CD14-positive monocyte (primary cell): ENCODE data around the gene ARHGEF7. TPM values are rescaled to one million over a fixed set of nuclear protein-coding genes. Genes with fewer than 3 reads are reported as not detected.

Experiments used
- DNase-seq, 3 donors: peaks; one replicate each; pipeline ENCODE4 v3.0.0-alpha.2; 2011 to 2022
- H2AFZ ChIP-seq: 2 replicates; pipeline ENCODE4 v1.6.0; 2012; ENCODE audit warnings: mild to moderate bottlenecking, low read depth, low read length, inconsistent platforms; ENCODE audit not compliant: insufficient read depth, poor library complexity, severe bottlenecking
- H3K27ac ChIP-seq, 2 donors: 1 replicate in 1 of 2; 2 replicates in 1 of 2; pipeline ENCODE4 v1.5.1; 2012 to 2013; ENCODE audit warnings: low read length in 2 of 2, control low read depth in 1 of 2, inconsistent platforms in 1 of 2, low read depth in 1 of 2, mild to moderate bottlenecking in 1 of 2
- H3K27me3 ChIP-seq, 2 donors: one replicate each; pipeline versions ENCODE4 v1.6.0 to v1.6.1; 2011 to 2013; ENCODE audit warnings: low read length in 2 of 2; ENCODE audit not compliant: control insufficient read depth in 2 of 2, insufficient read depth in 2 of 2
- H3K36me3 ChIP-seq, 2 donors: replicated peaks in 1 of 2; 1 replicate in 1 of 2; 2 replicates in 1 of 2; pipeline versions ENCODE4 v1.5.1 to v1.6.1; 2012 to 2013; ENCODE audit warnings: low read length in 2 of 2, control low read depth in 1 of 2, inconsistent platforms in 1 of 2, mild to moderate bottlenecking in 1 of 2; ENCODE audit not compliant: insufficient read depth in 2 of 2, control insufficient read depth in 1 of 2
- H3K4me1 ChIP-seq, 2 donors: 1 replicate in 1 of 2; 2 replicates in 1 of 2; pipeline versions ENCODE4 v1.5.1 to v1.6.1; 2012 to 2013; ENCODE audit warnings: low read length in 2 of 2, control low read depth in 1 of 2, inconsistent platforms in 1 of 2, mild to moderate bottlenecking in 1 of 2, moderate library complexity in 1 of 2; ENCODE audit not compliant: insufficient read depth in 2 of 2, control insufficient read depth in 1 of 2
- H3K4me2 ChIP-seq: replicated peaks from 2 replicates; pipeline ENCODE3; 2012; ENCODE audit warnings: low read length, moderate library complexity, mild to moderate bottlenecking; ENCODE audit not compliant: poor library complexity, severe bottlenecking; ENCODE audit errors: extremely low read depth
- H3K4me3 ChIP-seq, 3 experiments: fragments of 200-600 bp in 1 of 3; sonication (generic) in 1 of 3; replicated peaks in 1 of 3; 1 replicate in 2 of 3; 2 replicates in 1 of 3; pipeline ENCODE4 v1.5.1; 2011 to 2013; ENCODE audit warnings: low read length in 3 of 3, mild to moderate bottlenecking in 3 of 3, control low read depth in 2 of 3, low read depth in 2 of 3, inconsistent platforms in 1 of 3, moderate library complexity in 1 of 3
- H3K79me2 ChIP-seq: 2 replicates; pipeline ENCODE4 v1.6.0; 2012; ENCODE audit warnings: mild to moderate bottlenecking, control low read depth, inconsistent platforms, low read length, moderate library complexity; ENCODE audit not compliant: insufficient read depth
- H3K9ac ChIP-seq: 2 replicates; pipeline ENCODE4 v1.6.0; 2017; ENCODE audit warnings: low read length, mild to moderate bottlenecking; ENCODE audit not compliant: insufficient read depth, poor library complexity, severe bottlenecking
- H3K9me3 ChIP-seq, 2 donors: replicated peaks in 1 of 2; 1 replicate in 1 of 2; 2 replicates in 1 of 2; pipeline versions ENCODE4 v1.5.1 to v1.6.1; 2012 to 2013; ENCODE audit warnings: low read length in 2 of 2, control low read depth in 1 of 2; ENCODE audit not compliant: control insufficient read depth in 1 of 2, insufficient read depth in 1 of 2
- H4K20me1 ChIP-seq: 2 replicates; pipeline ENCODE4 v1.6.0; 2012; ENCODE audit warnings: mild to moderate bottlenecking, low read length, control low read depth, moderate library complexity; ENCODE audit not compliant: insufficient read depth
- H3K27ac Mint-ChIP-seq, 7 donors: one replicate each; pipeline ENCODE4 v1.8.0; 2020; ENCODE audit warnings: mild to moderate bottlenecking in 7 of 7, mixed read lengths in 7 of 7, moderate library complexity in 6 of 7, inconsistent platforms in 2 of 7
- H3K27me3 Mint-ChIP-seq, 3 donors: one replicate each; pipeline ENCODE4 v1.8.0; 2021 to 2022; ENCODE audit warnings: low read depth in 3 of 3, mild to moderate bottlenecking in 3 of 3, mixed read lengths in 3 of 3, moderate library complexity in 3 of 3, inconsistent platforms in 1 of 3
- H3K36me3 Mint-ChIP-seq, 2 donors: one replicate each; pipeline ENCODE4 v1.8.0; 2020; ENCODE audit warnings: mixed read lengths in 2 of 2, inconsistent platforms in 1 of 2, mild to moderate bottlenecking in 1 of 2
- H3K4me1 Mint-ChIP-seq: one replicate; pipeline ENCODE4 v1.8.0; 2020; ENCODE audit warnings: mild to moderate bottlenecking, mixed read lengths
- H3K4me3 Mint-ChIP-seq, 2 donors: one replicate each; pipeline ENCODE4 v1.8.0; 2020; ENCODE audit warnings: mild to moderate bottlenecking in 2 of 2, mixed read lengths in 2 of 2, moderate library complexity in 1 of 2
- H3K9me3 Mint-ChIP-seq, 7 donors: one replicate each; pipeline ENCODE4 v1.8.0; 2020 to 2022; ENCODE audit warnings: mixed read lengths in 7 of 7, mild to moderate bottlenecking in 6 of 7, moderate library complexity in 6 of 7, inconsistent platforms in 2 of 7
- WGBS: methylation state at CpG from one replicate; pipeline ENCODE4 v1.1.5; 2013; ENCODE audit warnings: missing lambda C conversion rate; ENCODE audit not compliant: insufficient coverage; 5-methylcytosine and 5-hydroxymethylcytosine counted together
- intact Hi-C, 2 donors: fragments of 100-400 bp; cut with micrococcal nuclease; formaldehyde crosslinking; loops; one replicate each; pipeline versions ENCODE4 v1.15.0 to v1.15.1; 2023
- polyA plus RNA-seq, 3 donors: library from polyadenylated mRNA; depleted of rRNA in 1 of 3; unstranded in 2 of 3; stranded (reverse) in 1 of 3; fragments of 300-500 nt in 2 of 3; fragments of >200 nt in 1 of 3; fragmentation: Illumina TruSeq in 2 of 3; gene quantifications; 1 replicate in 2 of 3; 2 replicates in 1 of 3; pipeline ENCODE4 v1.2.3, GENCODE V29; 2012 to 2021
- TF ChIP-seq, protein P1 (sequence below): fragments of 200-600 bp; IDR thresholded peaks from one replicate; pipeline ENCODE4 v1.8.0; 2022; ENCODE audit warnings: antibody characterized with exemption, mild to moderate bottlenecking

ARHGEF7 gene
- polyA plus RNA-seq, 3 donors = 4.6 to 29.0 (median 6.1) TPM

- no peaks in the 10 kb centered on the region for H3K36me3 ChIP-seq
- TF ChIP-seq, protein P1, sequence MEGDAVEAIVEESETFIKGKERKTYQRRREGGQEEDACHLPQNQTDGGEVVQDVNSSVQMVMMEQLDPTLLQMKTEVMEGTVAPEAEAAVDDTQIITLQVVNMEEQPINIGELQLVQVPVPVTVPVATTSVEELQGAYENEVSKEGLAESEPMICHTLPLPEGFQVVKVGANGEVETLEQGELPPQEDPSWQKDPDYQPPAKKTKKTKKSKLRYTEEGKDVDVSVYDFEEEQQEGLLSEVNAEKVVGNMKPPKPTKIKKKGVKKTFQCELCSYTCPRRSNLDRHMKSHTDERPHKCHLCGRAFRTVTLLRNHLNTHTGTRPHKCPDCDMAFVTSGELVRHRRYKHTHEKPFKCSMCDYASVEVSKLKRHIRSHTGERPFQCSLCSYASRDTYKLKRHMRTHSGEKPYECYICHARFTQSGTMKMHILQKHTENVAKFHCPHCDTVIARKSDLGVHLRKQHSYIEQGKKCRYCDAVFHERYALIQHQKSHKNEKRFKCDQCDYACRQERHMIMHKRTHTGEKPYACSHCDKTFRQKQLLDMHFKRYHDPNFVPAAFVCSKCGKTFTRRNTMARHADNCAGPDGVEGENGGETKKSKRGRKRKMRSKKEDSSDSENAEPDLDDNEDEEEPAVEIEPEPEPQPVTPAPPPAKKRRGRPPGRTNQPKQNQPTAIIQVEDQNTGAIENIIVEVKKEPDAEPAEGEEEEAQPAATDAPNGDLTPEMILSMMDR = no peak
- H3K4me2 ChIP-seq = no peak overlapping the region
- no peaks in the 10 kb centered on the region for H3K9me3 ChIP-seq
- no peak overlapping the region for H3K4me3 Mint-ChIP-seq
- no peak overlapping the region for H3K9ac ChIP-seq
- H4K20me1 ChIP-seq = no peaks in the 10 kb centered on the region
- H2AFZ ChIP-seq = no peak overlapping the region
- no peak overlapping the region for H3K27ac ChIP-seq
- H3K36me3 Mint-ChIP-seq = no peaks in the 10 kb centered on the region
- WGBS = 91% methylated on average over 1 of the region's 1 CpG
- no peak for DNase-seq
- H3K4me1 ChIP-seq = no peaks in the 10 kb centered on the region
- H3K9me3 Mint-ChIP-seq = peaks cover 0 to 12% (median 0%) of the 10 kb centered on the region in 7 donors
- peaks cover 4 to 12% of the 10 kb centered on the region in 2 donors for H3K27me3 ChIP-seq
- H3K27ac Mint-ChIP-seq = no peak overlapping the region
- peaks cover 19 to 37% (median 22%) of the 10 kb centered on the region in 3 donors for H3K27me3 Mint-ChIP-seq
- no peaks in the 10 kb centered on the region for H3K79me2 ChIP-seq
- H3K4me3 ChIP-seq = no peak overlapping the region
- H3K4me1 Mint-ChIP-seq = no peaks in the 10 kb centered on the region
- intact Hi-C loops = no loop called here
Measured at GRCh38 chr13:111142472-111142871, 27.4 kb downstream of the ARHGEF7 start.

GRCh38 chr13:111143865-111144540 is 28.9 kb downstream of the ARHGEF7 start:
- Mint-ChIP-seq H3K36me3 (no peaks in the 10 kb centered on the region), H3K27me3 (peaks cover 17 to 37% (median 29%) of the 10 kb centered on the region in 3 donors), H3K9me3 (peaks cover 0 to 10% (median 0%) of the 10 kb centered on the region in 7 donors), H3K4me1 (no peaks in the 10 kb centered on the region), H3K27ac (no peak overlapping the region), H3K4me3 (no peak overlapping the region)
- Histone ChIP-seq H2AFZ (no peak overlapping the region), H3K4me3 (no peak overlapping the region), H3K27me3 (peaks cover 10 to 12% of the 10 kb centered on the region in 2 donors), H3K27ac (no peak overlapping the region), H3K4me2 (no peak overlapping the region), H3K9me3 (no peaks in the 10 kb centered on the region), H3K79me2 (no peaks in the 10 kb centered on the region), H3K9ac (no peak overlapping the region), H3K36me3 (no peaks in the 10 kb centered on the region), H3K4me1 (no peaks in the 10 kb centered on the region), H4K20me1 (no peaks in the 10 kb centered on the region)
- TF ChIP-seq, protein P1 = no peak
- intact Hi-C loops = no loop called here
- no peak for DNase-seq
- 71% methylated on average over 1 of the region's 3 CpGs for WGBS
